Stimulated activated CD4-positive, alpha-beta T cell treated with anti-CD3 and anti-CD28 coated beads, Interleukin-4, amount 100 ng/mL, for 48 hours (primary cell): Measurements from ENCODE around the gene DONSON.
A peak's percentile ranks its signal among the peaks of the same experiment; 100 is the strongest.
"Not testable (repeated sequence)": the region's sequence is repeated elsewhere in the genome, so short reads cannot be mapped to it uniquely, and the experiment has no call there.

ENCODE experiments used
- DNase-seq, 2 donors: peaks; one replicate each; pipeline ENCODE4 v3.0.0-alpha.2; 2020; ENCODE audit warnings: low read depth in 2 of 2

DONSON gene, protein sequence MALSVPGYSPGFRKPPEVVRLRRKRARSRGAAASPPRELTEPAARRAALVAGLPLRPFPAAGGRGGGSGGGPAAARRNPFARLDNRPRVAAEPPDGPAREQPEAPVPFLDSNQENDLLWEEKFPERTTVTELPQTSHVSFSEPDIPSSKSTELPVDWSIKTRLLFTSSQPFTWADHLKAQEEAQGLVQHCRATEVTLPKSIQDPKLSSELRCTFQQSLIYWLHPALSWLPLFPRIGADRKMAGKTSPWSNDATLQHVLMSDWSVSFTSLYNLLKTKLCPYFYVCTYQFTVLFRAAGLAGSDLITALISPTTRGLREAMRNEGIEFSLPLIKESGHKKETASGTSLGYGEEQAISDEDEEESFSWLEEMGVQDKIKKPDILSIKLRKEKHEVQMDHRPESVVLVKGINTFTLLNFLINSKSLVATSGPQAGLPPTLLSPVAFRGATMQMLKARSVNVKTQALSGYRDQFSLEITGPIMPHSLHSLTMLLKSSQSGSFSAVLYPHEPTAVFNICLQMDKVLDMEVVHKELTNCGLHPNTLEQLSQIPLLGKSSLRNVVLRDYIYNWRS

DNA sequence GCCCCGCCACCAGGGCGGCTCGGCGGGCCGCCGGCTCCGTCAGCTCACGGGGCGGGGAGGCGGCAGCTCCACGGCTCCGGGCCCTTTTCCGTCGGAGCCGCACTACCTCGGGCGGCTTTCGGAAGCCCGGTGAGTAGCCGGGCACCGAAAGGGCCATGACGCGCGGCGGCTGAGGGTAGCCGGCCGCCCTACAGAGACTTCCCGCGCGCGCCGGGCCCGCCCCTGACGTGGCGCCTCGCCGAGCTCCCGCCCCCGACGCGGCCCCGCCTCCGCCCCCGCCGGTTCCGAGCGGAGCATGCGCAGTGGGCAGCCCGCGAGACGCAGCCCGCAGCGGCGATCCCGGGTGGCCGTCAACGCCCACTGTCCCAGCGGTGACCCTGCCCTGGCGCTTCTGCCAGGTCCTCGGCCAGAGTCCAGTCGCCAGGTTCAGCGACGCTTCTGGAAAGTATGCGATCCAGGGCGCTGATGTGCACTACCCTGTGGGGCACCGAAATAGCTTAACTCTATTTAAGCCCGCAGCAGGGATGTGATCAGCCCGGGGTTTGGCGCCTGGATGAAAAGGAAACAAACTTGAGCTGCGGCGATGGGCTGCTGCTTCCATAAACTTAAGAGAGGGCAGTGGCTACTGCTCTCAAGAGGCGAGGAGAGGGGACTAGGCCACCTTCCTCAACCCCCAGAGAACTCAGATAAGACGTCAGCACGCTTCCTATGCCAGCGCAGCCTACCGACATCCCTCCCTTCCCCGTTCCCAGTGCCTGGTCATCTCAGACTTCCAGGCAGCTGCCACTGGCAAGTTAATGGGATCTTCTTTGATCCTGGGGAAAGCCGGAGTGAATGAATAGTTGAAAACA lies at the start of gene DONSON:
Gene DONSON (minus strand): TSS at position 200 of the 851 bp plus-strand sequence. CDS start 43 bp downstream, at position 157.
- peak; percentile 83 to 85 for DNase-seq

DNA sequence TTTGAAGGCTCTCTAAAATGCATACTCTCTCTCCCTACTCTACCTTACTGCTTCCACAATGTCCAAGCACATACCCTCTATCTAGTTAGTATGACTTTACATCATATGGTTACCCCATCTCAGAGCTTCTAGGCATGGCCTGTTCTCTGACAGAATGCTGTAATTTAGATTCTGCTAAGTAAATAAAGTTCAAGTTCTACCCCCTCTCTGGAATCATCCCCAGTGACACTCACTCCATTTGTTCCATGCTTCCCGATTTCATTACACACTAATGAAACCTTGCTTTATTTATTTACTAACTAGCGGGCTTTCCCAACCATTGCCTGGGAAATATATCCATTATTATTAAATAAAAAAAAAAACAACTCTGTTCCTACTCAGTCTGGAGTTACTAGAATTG lies 45.8 kb upstream of the DONSON start:
- DNase-seq, result no peak

DNA sequence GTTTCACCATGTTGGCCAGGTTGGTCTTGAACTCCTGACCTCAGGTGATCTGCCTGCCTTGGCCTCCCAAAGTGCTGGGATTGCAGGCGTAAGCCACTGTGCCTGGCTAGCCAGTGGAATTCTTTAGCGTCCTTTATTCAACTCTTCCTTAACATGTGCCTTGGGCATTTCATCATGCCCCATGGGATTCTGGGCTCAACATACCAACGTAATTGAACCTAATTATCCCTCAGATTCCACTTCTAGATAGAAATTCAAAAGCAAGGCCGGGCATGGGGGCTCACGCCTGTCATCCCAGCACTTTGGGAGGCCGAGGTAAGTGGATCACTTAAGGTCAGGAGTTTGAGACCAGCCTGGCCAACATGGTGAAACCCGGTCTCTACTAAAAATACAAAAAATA lies 37.7 kb upstream of the DONSON start:
- not testable (repeated sequence) for DNase-seq

DNA sequence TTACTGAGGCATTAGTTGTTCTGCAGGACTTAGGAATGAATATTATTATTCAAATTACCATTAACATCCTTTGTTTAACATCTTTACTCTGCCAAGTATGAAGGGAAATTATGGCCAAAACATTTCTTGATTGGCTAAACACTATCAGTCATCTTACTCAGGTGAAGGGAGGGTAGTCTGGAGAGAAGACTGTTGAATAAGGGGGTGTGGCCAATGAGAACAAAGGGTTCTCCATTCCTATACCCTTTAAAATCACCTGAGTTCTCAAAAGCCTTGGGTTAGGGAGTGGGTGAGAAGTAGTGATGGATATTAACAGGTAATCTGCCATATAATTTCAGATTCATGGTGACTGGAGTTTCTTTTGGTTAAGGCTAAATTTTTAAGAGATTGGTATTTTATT lies 33.8 kb upstream of the DONSON start:
- no peak for DNase-seq

DNA sequence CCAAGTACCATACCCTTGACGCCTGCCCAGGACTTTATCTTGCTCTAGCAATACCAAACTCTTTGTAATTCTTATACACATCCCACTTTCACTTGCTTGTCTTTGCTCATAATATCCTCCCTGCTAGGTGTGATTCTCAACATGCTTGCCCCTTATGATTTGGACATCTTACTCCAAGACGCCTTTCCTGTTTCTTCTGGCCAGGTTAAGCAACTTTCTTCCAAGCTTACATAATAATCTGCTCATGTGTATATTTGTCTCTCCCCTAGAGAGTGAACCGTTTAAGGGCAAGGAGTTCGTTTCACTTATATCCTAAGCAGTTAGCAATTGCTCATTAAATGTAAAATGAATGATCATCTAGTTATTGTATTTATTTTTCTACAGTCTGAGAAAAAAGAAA lies 31.2 kb upstream of the DONSON start:
- DNase-seq, result no peak

DNA sequence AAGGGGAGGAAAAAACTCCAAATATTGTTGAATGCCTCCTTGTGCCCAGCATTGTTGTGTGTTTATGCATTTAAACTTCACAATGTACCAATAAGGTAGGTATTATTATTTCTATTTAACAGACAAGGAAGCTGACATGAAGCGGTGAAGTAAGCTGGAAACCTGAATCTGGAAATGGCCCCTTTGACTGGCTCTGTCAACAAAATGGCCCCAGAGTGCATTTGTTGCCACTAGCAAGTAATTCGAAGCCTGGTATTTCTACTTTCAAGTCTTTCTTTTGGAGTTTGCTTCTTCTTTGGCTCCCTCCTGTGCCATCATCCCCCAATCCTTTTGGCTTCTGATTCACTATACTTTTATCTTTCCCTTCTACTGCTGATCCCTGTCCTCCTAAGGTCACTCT lies 29.9 kb upstream of the DONSON start:
- DNase-seq, result no peak

DNA sequence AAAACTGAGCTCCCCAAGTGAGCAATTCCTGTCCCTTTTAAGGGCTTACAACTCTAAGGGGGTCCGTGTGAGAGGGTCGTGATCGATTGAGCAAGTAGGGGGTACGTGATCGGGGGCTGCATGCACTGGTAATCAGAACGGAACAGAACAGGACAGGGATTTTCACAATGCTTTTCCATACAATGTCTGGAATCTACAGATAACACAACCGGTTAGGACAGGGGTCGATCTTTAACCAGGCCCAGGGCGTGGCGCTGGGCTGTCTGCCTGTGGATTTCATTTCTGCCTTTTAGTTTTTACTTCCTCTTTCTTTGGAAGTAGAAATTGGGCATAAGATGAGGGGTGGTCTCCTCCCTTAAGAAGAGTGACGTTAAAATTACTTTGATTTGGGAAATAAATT lies 29.1 kb upstream of the DONSON start:
- DNase-seq, result not testable (repeated sequence)

DNA sequence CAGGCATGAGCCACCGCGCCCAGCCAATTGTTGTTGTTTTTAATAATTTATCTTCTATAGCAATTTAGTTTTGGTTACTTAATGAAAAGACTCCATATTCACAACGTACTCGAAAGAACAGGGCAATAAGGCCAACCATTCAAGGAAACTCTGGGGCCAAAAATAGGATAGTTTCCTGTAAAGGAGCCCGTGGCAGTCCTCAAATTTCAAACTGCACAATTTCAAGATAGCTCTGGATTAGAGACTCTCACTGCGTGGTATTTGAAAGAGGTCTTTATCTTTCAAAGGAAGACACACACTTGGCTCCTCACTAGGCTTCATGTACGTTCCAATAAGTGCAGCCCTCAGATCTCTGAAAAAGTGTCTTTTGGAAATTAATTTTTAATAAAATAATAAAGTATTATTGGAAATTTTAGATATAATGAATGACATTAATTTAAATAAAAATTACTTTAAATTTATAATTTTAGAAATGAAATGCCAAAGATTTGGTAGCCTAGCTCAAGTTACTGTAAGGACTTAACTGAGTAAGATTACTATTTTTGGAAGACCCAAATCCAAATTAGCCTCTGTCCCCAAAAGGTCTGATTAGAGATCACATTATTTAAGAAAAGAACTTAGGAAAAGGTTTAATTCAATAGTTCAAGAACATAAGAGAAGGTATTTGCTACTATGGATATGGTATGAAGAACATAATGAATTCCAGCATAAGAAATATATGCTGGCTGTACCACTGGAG lies 22.7 kb upstream of the DONSON start:
- DNase-seq, result no peak

DNA sequence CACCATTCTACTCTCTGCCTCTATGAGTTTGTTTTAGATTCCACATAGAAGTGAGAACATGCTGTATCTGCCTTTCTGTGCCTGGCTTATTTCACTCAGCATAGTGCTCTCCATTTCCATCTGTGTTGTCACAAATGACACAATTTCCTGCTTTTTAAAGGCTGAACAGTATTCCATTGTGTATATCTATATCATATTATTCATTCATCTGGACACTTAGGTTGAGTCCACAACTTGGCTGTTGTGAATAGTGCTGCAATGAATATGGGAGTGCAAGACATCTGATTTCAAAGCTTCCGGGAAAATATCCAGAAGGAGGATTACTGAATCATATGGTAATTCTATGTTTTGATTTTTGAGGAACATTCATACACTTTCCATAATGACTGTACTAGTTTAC lies 20.1 kb upstream of the DONSON start:
- DNase-seq, result no peak

DNA sequence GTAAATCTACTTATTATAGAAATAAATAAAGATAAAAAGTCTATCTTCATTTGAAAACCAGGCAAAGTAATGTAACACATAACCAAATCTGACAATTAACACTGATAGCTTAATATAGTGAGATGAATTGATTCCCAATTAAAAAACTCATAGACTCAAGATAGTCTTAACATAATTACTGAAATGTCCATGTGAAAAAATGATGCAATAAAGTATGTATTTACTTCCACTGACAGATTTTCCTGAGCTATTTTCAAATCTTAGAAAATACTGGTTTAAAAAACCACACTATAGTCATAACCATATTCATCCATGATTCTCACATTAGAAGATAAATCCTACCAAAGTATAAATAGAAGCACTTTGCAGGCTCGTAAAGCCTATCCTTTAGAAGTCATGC lies 9.6 kb upstream of the DONSON start:
- no peak for DNase-seq

DNA sequence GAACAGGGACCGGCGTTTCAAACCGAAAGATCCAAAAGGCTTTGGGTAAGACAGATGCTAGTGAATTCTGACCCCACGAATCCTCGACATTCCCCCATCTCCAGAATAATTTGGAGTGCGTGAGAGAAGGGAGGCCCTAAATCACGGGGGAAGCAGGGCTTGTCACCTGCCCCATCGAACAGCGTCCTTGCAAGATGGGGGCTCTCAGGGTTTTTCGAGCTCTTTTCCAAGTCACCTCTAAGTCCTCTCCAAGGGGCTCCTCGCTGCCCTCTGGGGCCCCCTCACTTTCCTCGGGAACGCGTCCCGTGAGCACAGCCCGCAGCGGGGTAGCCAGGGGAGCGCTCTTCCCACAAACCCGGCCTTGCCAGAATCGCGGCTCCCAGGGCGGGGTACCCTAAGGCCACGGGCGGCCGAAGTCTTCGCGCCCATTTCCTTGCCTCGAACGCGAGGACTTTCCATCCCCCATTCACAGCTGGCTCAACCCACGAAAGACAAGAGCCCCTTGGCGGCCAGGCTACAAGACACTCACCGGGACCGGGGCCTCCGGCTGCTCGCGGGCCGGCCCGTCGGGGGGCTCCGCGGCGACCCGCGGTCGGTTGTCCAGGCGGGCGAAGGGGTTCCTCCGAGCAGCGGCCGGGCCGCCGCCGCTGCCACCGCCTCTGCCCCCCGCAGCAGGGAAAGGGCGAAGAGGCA lies 546 bp downstream of the DONSON start:
- DNase-seq, result peak in 1 of 2 donors; percentile 15

DNA sequence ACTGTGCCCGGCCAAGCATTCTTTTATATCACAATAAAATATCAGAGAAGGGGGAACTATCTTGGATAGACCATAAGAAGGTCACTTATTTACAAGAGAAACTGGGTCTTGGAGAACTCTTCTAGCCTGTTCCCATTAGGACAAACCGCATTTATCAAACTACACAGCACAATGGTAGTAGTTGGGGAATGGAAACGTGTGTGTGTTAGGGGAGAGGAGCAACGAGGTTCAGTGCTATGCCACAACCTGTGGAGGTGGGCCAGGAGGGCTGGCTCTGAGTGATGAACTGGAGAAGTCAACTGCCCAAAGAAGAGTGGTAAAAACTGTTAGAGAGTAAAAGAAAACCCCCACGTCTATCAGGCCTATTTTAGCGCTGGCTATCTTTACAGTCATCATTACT lies 1.6 kb downstream of the DONSON start:
- DNase-seq, result no peak

DNA sequence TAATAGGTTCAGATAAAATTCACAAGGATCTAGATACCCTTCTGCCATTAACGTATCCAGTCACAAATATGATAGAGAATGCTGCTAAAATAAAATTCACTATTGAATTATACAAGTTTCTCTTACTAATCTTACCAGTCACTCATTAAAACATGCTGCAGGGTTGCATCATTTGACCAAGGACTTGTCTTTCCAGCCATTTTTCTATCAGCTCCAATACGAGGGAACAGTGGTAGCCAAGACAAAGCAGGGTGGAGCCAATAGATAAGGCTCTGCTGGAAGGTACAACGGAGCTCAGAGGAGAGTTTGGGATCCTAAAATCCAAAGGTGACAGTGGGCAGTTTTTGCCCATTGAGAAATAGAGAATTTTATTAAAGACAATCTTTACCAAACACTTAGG lies 4.0 kb downstream of the DONSON start:
- no peak for DNase-seq

DNA sequence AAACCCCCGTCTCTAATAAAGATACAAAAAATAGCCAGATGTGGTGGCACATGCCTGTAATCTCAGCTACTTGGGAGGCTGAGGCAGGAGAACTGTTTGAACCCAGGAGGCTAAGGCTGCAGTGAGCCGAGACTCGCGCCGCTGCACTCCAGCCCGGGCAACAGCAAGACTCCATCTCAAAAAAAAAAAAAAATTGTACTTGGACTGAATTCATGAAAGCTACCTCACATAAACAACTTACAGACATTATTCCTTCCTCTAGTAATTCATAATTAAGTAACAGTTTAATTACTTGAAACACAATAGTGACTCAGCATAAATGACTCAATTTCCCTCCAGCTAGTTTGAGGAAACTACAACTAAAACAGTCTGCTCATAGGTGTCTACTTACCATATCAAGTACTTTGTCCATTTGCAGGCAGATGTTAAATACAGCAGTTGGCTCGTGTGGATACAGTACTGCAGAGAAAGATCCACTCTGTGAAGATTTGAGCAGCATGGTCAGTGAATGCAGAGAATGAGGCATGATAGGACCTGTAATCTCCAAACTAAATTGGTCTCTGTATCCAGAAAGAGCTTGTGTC lies 9.4 kb downstream of the DONSON start:
- no peak for DNase-seq

DNA sequence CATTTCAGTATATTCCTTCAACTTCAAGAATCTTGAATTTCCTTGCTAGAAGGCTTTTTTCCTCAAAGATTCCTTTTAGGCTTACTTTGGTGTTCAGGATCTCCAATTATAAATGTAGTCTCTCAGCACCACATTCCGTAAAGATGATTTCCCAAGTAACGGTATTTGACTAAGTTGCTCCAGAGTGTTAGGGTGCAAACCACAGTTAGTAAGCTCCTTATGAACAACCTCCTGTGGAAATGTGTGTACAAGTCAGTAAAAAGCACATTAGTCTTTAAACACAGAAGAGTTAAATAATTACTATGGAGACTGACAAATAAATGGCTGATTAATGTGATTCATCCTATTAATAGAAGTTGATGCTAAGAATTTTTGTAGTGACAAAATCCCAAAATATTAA lies 10.3 kb downstream of the DONSON start:
- no peak for DNase-seq

DNA sequence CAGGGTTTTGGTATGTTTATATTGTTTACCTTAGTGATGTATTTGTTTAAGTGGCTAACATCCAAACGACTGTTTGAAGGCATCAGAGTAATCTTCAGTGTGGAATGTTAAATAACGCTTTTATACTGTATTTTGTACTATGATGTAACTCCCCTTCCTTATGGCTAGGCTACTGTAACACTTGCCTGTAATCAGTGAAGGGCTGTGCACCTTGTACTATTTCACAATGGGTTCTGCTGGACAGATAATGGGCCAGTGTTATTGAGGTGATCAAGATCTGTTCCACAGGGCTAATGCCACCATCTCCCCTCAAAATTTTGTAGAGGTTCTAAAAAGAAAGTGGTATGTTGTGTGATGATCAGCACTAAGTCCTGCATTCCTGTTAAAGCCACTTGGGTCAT lies 11.7 kb downstream of the DONSON start:
- not testable (repeated sequence) for DNase-seq

DNA sequence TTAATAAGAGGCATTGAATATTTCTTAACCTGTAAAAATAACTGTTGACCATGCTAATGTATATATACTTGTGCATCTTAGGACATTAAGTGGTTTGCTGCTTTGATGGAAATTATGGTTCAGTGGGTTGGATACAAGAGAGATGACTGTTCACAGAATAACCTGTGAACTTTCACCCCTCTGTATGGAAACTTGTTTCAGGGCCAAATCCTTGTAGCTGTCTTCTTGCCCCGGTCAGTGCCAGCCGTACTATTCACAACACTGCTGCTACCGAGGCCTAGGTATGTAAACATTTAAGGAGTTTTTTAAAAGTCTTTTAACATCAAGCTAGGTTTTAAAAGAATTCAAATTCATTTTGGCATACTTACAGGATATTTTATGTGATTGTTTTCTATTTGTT lies 16.1 kb downstream of the DONSON start:
- no peak for DNase-seq

DNA sequence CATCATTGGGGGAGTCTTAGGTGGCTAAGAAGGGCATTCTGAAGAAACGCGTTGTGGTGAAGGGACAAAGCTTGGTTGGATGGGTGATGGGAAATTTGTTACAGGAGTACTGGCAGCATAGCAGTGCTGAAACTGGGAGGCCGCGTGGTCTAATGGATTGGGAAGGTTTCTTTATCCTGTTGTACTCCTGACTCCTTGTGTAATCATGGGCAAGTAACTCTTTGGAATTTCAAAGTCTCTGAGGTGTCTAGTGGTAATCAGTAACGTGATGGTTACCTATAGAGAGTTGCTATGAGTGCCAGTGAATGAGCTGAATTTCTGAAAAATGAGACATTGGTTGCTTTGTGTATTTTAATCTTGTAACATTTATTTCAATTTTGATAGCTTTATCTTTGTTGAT lies 18.5 kb downstream of the DONSON start:
- no peak for DNase-seq

DNA sequence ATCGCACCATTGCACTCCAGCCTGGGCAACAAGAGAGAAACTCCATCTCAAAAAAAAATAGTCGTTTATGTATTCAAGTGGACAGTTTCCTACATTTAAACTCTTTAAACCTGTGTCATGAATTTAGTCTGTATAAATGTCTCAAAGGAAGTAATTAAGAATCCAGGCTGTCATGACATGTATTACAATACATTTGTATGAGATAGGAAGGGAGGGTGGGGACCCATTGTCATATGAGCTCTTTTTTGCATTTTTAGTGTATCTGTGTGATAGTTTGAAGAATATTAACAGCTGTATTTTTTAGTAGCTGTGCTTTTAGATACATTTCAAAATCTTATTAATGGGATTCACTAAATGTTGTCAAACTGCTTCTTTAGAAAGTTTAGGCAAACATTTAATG lies 20.0 kb downstream of the DONSON start:
- no peak for DNase-seq

DNA sequence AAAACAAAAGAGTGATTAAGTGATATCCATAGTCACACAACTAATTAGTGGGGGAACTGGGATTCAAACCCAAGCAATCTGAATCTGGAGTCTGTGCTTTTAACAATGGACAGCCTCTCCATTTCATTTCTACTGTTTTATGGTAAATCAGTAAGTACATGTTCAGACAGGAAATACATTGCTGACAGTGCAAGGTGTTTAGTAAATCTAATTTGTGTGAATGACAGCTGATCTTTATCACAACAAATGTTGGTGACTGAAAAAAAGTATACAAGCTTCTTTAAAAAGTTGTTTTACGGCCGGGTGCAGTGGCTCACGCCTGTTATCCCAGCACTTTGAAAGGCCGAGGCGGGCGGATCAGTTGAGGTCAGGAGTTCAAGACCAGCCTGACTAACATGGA lies 20.6 kb downstream of the DONSON start:
- no peak for DNase-seq

DNA sequence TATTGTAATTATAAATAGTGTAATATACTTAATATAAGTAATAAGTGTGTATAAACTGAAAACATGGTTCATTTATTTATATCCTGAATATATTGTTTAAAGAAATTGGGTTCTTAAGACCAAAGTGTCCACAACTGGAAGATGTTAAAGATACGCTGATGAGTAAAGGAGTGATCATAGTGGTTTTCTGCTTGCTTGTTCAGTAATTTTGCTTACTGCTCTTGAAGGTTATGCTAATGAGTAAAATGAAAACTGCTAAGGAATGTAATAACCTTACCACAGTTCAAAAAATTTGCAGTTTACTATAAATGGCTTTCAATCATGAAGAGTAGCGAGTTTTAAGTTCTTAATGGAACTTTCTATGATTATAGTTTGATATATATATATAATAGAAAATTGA lies 22.0 kb downstream of the DONSON start:
- no peak for DNase-seq
